ENCODE data around the gene WDR76.
"Not testable (repeated sequence)": the region's sequence is repeated elsewhere in the genome, so short reads cannot be mapped to it uniquely, and the experiment has no call there.

- TF ChIP-seq CTCF, POLR2A (IDR thresholded peaks at IDR 0.05): not testable (repeated sequence)
These were observed 39.8 kb downstream of the WDR76 start for GRCh38 chr15:43866636-43867035.

Data from thyroid gland (tissue), 4 donors.